ENCODE data around the gene ACIN1. TPM values are rescaled to one million over a fixed set of nuclear protein-coding genes. Genes with fewer than 3 reads are reported as not detected.

Gene ACIN1
- total and polyA plus RNA-seq, 10 of the 15 experiments (the other 5 are each of a cell fraction or from before 2014, with no cell fraction given), result 4.3 to 148 (median 93.4) TPM

DNA sequence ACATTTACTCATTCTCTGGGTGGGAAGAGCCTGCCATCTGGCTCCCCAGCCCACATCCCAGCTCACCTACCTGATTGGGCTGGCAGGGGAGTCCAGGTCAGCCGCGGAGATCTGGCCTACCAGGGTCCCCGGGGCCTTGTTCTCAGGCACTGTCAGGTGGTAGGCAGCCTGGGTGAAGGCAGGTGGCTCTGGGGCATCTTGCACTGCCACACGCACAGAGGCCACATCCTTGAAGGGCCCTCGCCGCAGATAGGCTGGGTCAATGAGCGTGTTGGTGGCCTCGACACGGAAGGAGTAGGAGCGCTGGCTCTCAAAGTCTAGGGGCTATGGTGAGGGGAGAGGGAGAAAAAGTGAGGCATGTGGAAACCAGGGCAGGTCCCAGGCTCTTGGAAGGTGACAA is 41.5 kb downstream of the ACIN1 start:
- H3K4me3 ChIP-seq, result no peak overlapping the region
- CTCF ChIA-PET, result interaction anchor here (1.0 to 18.3 kb wide), 7 partner anchors 9 to 79 kb away, joined by 3 to 853 read pairs (median 4); partner anchors contain the start of gene AJUBA
- no peak overlapping the region for H3K27ac ChIP-seq (ENCODE audit: control insufficient read depth, insufficient read depth)
- no peak for ATAC-seq
- BruUV-seq (replicated peaks), result no TSS peak
- POLR2A ChIA-PET, result interaction anchor here (1.1 to 2.7 kb wide), 2 partner anchors 47 to 58 kb away, joined by 4 to 8 read pairs; no protein-coding TSS in a partner anchor
- H2AFZ ChIP-seq (ENCODE audit: control insufficient read depth, low read depth, low read length), result no peak overlapping the region
- no peak overlapping the region for H3K9ac ChIP-seq (ENCODE audit: control insufficient read depth, insufficient read depth, low read length)
- no peak for FAIRE-seq
- H4K20me1 ChIP-seq (ENCODE audit: control insufficient read depth, insufficient read depth), result no peaks in the 10 kb centered on the region
- H3K79me2 ChIP-seq (ENCODE audit: control insufficient read depth, insufficient read depth, low read length), result no peaks in the 10 kb centered on the region
- RAD21 ChIA-PET (ENCODE audit: unreplicated experiment), result interaction anchor here (0.9 to 10.8 kb wide), 3 partner anchors 47 to 68 kb away, joined by 4 to 224 read pairs (median 166); partner anchors contain the start of gene AJUBA
- H3K27me3 ChIP-seq (replicated peaks in 1 of 2; ENCODE audit: control insufficient read depth in 2 of 2, insufficient read depth in 2 of 2, low read length in 1 of 2), result no peaks in the 10 kb centered on the region
- no peak for DNase-seq (ENCODE audit: low read depth, low spot score)
- H3K4me1 ChIP-seq (ENCODE audit: control insufficient read depth, insufficient read depth, low read length), result peaks cover 12% of the 10 kb centered on the region
- WGBS (ENCODE audit: insufficient coverage, insufficient replicate concordance, low lambda C conversion rate, missing lambda C conversion rate), result 75% methylated on average over 10 of the region's 10 CpGs
- TF ChIP-seq MEF2A (IDR thresholded peaks at IDR 0.05; ENCODE audit: insufficient read depth, low read depth, low read length) (no peak), NFYA (IDR thresholded peaks at IDR 0.05; ENCODE audit: borderline replicate concordance, low read depth, low read length) (no peak), YY1 (IDR thresholded peaks at IDR 0.05; ENCODE audit: low read depth, low read length) (no peak), TCF3 (IDR thresholded peaks at IDR 0.05; ENCODE audit: borderline replicate concordance, insufficient read depth, low read depth, low read length) (no peak), RELA (IDR thresholded peaks at IDR 0.05; ENCODE audit: borderline replicate concordance, partially characterized antibody) (no peak), IKZF1 (conservative IDR thresholded peaks at IDR 0.05) (no peak), BRCA1 (IDR thresholded peaks at IDR 0.05; ENCODE audit: low read depth, low read length) (no peak), YBX1 (IDR thresholded peaks at IDR 0.05) (no peak), TARDBP (IDR thresholded peaks at IDR 0.05; ENCODE audit: borderline replicate concordance) (no peak), ZBED1 (IDR thresholded peaks at IDR 0.05; ENCODE audit: borderline replicate concordance) (no peak)
- H3K4me2 ChIP-seq (ENCODE audit: control insufficient read depth, insufficient read depth), result no peak overlapping the region
- in situ Hi-C loops (cut with MboI), result loop anchor here (5.0 kb wide), 1 partner anchor 61 kb away; no protein-coding TSS in a partner anchor
- H3K9me3 ChIP-seq (replicated peaks; ENCODE audit: control insufficient read depth, insufficient read depth, low read length), result no peaks in the 10 kb centered on the region
- SMC1A ChIA-PET (ENCODE audit: uncharacterized antibody, unreplicated experiment), result interaction anchor here (0.6 to 8.7 kb wide), 3 partner anchors 9 to 67 kb away, joined by 3 to 156 read pairs (median 77); no protein-coding TSS in a partner anchor
- no peaks in the 10 kb centered on the region for H3K36me3 ChIP-seq (ENCODE audit: control insufficient read depth in 2 of 2, insufficient read depth in 2 of 2, low read length in 1 of 2)
- intact Hi-C loops (cut with micrococcal nuclease; ENCODE audit: unreplicated experiment), result no loop called here

Data from GM12878 (cell line).